CD4-positive, alpha-beta T cell (primary cell): ENCODE measurements around the gene CLIC5. TPM values are rescaled to one million over a fixed set of nuclear protein-coding genes. Genes with fewer than 3 reads are reported as not detected.

Source experiments
- ATAC-seq: fragments of 200-7000 bp; cut with Tn5 transposase; one replicate; pipeline ENCODE4 v1.10.0; 2022; ENCODE audit warnings: mild to moderate bottlenecking; ENCODE audit not compliant: poor library complexity
- CTCF ChIA-PET: fragments of 350-600 bp; sonication (Branson Sonifier 250); formaldehyde crosslinking; loops from one replicate; lab custom pipeline; 2021; ENCODE audit warnings: antibody characterized with exemption, inconsistent platforms; lab: Charles Lee
- POLR2A ChIA-PET: fragments of 350-600 bp; sonication (Branson Sonifier 250); formaldehyde crosslinking; loops from one replicate; lab custom pipeline; 2021; ENCODE audit warnings: antibody characterized with exemption, inconsistent platforms; lab: Charles Lee
- DNase-seq, 14 experiments: peaks; one replicate each; pipeline ENCODE4 v3.0.0-alpha.2; 2013 to 2020; ENCODE audit warnings: mixed read lengths in 2 of 14
- H3K27ac ChIP-seq, 2 donors: one replicate each; pipeline versions ENCODE4 v1.5.1 to v1.7.0; 2013; ENCODE audit warnings: low read length in 2 of 2, low read depth in 1 of 2, mild to moderate bottlenecking in 1 of 2
- H3K27me3 ChIP-seq, 2 experiments: 1 replicate in 1 of 2; 2 replicates in 1 of 2; pipeline versions ENCODE4 v1.6.1 to v1.7.0; 2013; ENCODE audit warnings: low read length in 2 of 2, control low read depth in 1 of 2, mild to moderate bottlenecking in 1 of 2, moderate library complexity in 1 of 2; ENCODE audit not compliant: insufficient read depth in 2 of 2, control insufficient read depth in 1 of 2
- H3K36me3 ChIP-seq: one replicate; pipeline ENCODE4 v1.6.1; 2013; ENCODE audit warnings: low read length, control low read depth; ENCODE audit not compliant: insufficient read depth
- H3K4me1 ChIP-seq: one replicate; pipeline ENCODE4 v1.6.1; 2013; ENCODE audit warnings: low read length, control low read depth; ENCODE audit not compliant: insufficient read depth
- H3K4me3 ChIP-seq: one replicate; pipeline ENCODE4 v1.5.1; 2013; ENCODE audit warnings: mild to moderate bottlenecking, low read length, moderate library complexity
- H3K9me3 ChIP-seq, 2 experiments: 1 replicate in 1 of 2; 2 replicates in 1 of 2; pipeline versions ENCODE4 v1.6.1 to v1.7.0; 2013; ENCODE audit warnings: low read length in 2 of 2, mild to moderate bottlenecking in 2 of 2, control low read depth in 1 of 2, moderate library complexity in 1 of 2; ENCODE audit not compliant: control insufficient read depth in 1 of 2, insufficient read depth in 1 of 2
- H3K27ac Mint-ChIP-seq: one replicate; pipeline ENCODE4 v1.8.0; 2020; ENCODE audit warnings: mixed read lengths
- H3K27me3 Mint-ChIP-seq: one replicate; pipeline ENCODE4 v1.8.0; 2021; ENCODE audit warnings: mixed read lengths
- H3K36me3 Mint-ChIP-seq: one replicate; pipeline ENCODE4 v1.8.0; 2021; ENCODE audit warnings: low read depth, mixed read lengths
- H3K4me1 Mint-ChIP-seq: one replicate; pipeline ENCODE4 v1.8.0; 2021; ENCODE audit warnings: low read depth, mixed read lengths
- H3K4me3 Mint-ChIP-seq: one replicate; pipeline ENCODE4 v1.8.0; 2020; ENCODE audit warnings: mild to moderate bottlenecking, mixed read lengths
- H3K9me3 Mint-ChIP-seq: one replicate; pipeline ENCODE4 v1.8.0; 2020; ENCODE audit warnings: mixed read lengths
- CTCF ChIP-seq: fragments of 200-600 bp; IDR thresholded peaks from one replicate; pipeline ENCODE4 v1.8.0; 2022; ENCODE audit warnings: antibody characterized with exemption, mild to moderate bottlenecking
- intact Hi-C, 2 experiments: fragments of 100-400 bp; cut with DNase I in 1 of 2; cut with micrococcal nuclease in 1 of 2; formaldehyde crosslinking; loops; one replicate each; pipeline versions ENCODE4 v1.15.1 to v1.9.0; 2023 to 2025; cut with DNase I, micrococcal nuclease
- total RNA-seq, 174 experiments: library from RNA in 2 of 174; stranded (reverse) in 2 of 174; gene quantifications; one replicate each; pipeline ENCODE4 v1.2.3 and lab custom pipeline; 2021 to 2026

CLIC5 gene
- total RNA-seq, 2 experiments from 2014 or later = 2.5 to 2.8 TPM

- CTCF ChIA-PET = no interaction called here
- H3K27me3 Mint-ChIP-seq = no peaks in the 10 kb centered on the region
Measured at GRCh38 chr6:45964300-45964699, 51.4 kb downstream of the CLIC5 start.

GRCh38 chr6:45963896-45964295 is 51.8 kb downstream of the CLIC5 start:
- intact Hi-C loops = no loop called here
- Histone ChIP-seq H3K4me3 (no peak overlapping the region), H3K4me1 (no peaks in the 10 kb centered on the region), H3K36me3 (no peaks in the 10 kb centered on the region), H3K27ac (no peak overlapping the region), H3K27me3 (no peaks in the 10 kb centered on the region), H3K9me3 (no peaks in the 10 kb centered on the region)
- ATAC-seq (no peak), DNase-seq (no peak)
- peaks cover 8% of the 10 kb centered on the region for H3K9me3 Mint-ChIP-seq
- CTCF ChIA-PET = no interaction called here
- POLR2A ChIA-PET = no interaction called here
- H3K4me3 Mint-ChIP-seq = no peak overlapping the region
- H3K27me3 Mint-ChIP-seq = no peaks in the 10 kb centered on the region
- H3K27ac Mint-ChIP-seq = no peak overlapping the region
- H3K4me1 Mint-ChIP-seq = no peaks in the 10 kb centered on the region
- no peaks in the 10 kb centered on the region for H3K36me3 Mint-ChIP-seq
- TF ChIP-seq CTCF = no peak

More at GRCh38 chr6:45964300-45964699, 51.4 kb downstream of the CLIC5 start:
- no peak for TF ChIP-seq CTCF
- no peaks in the 10 kb centered on the region for H3K36me3 ChIP-seq
- Mint-ChIP-seq H3K27ac (no peak overlapping the region), H3K4me3 (no peak overlapping the region), H3K36me3 (no peaks in the 10 kb centered on the region), H3K9me3 (peaks cover 8% of the 10 kb centered on the region), H3K4me1 (no peaks in the 10 kb centered on the region)
- intact Hi-C loops = no loop called here
- no peaks in the 10 kb centered on the region for H3K4me1 ChIP-seq
- H3K27ac ChIP-seq = no peak overlapping the region
- DNase-seq (no peak), ATAC-seq (no peak)
- POLR2A ChIA-PET = no interaction called here
- no peaks in the 10 kb centered on the region for H3K9me3 ChIP-seq
- no peaks in the 10 kb centered on the region for H3K27me3 ChIP-seq
- no peak overlapping the region for H3K4me3 ChIP-seq

GRCh38 chr6:45961125-45961524 is 54.5 kb downstream of the CLIC5 start:
- ChIA-PET CTCF (no interaction called here), POLR2A (no interaction called here)
- Histone ChIP-seq H3K4me1 (no peaks in the 10 kb centered on the region), H3K27ac (no peak overlapping the region), H3K4me3 (no peak overlapping the region), H3K36me3 (no peaks in the 10 kb centered on the region), H3K9me3 (no peaks in the 10 kb centered on the region), H3K27me3 (no peaks in the 10 kb centered on the region)
- no peak for TF ChIP-seq CTCF
- no peak for DNase-seq
- Mint-ChIP-seq H3K36me3 (no peaks in the 10 kb centered on the region), H3K27ac (no peak overlapping the region), H3K4me1 (no peaks in the 10 kb centered on the region), H3K9me3 (peaks cover 8% of the 10 kb centered on the region), H3K27me3 (no peaks in the 10 kb centered on the region), H3K4me3 (no peak overlapping the region)
- no peak for ATAC-seq
- intact Hi-C loops = no loop called here
